Gastrocnemius medialis (tissue), 4 donors: Measurements from ENCODE around the gene YIPF1.

Experiments
- CTCF ChIP-seq, 5 experiments: fragments of 450-650 bp in 3 of 5; fragments of 200-600 bp in 2 of 5; sonication (generic) in 2 of 5; IDR thresholded peaks in 4 of 5; conservative IDR thresholded peaks in 1 of 5; 1 replicate in 4 of 5; 2 replicates in 1 of 5; pipeline ENCODE4 v1.5.1; 2016 to 2019; ENCODE audit warnings: antibody characterized with exemption in 5 of 5, mild to moderate bottlenecking in 3 of 5, moderate library complexity in 3 of 5
- POLR2A ChIP-seq, 2 donors: fragments of 450-650 bp; IDR thresholded peaks; one replicate each; pipeline ENCODE4 v1.6.1; 2017; ENCODE audit warnings: antibody characterized with exemption in 2 of 2, mild to moderate bottlenecking in 2 of 2, moderate library complexity in 2 of 2

GRCh38 chr1:53834776-53835175 is 54.8 kb downstream of the YIPF1 start:
- TF ChIP-seq CTCF (IDR thresholded peaks at IDR 0.05 in 4 of 5, conservative IDR thresholded peaks at IDR 0.05 in 1 of 5) (no peak), POLR2A (IDR thresholded peaks at IDR 0.05) (no peak)
